Right atrium auricular region (tissue), 2 donors: ENCODE results near the gene BUD13. TPM values are rescaled to one million over a fixed set of nuclear protein-coding genes. Genes with fewer than 3 reads are reported as not detected.

Source experiments
- DNase-seq: peaks from one replicate; pipeline ENCODE4 v3.0.0-alpha.2; 2019; ENCODE audit warnings: low spot score
- H3K27ac ChIP-seq, 2 donors: fragments of 200-600 bp; sonication (generic); 1 replicate in 1 of 2; 2 replicates in 1 of 2; pipeline ENCODE4 v1.5.1; 2016 to 2019
- H3K27me3 ChIP-seq, 2 donors: fragments of 200-600 bp; sonication (generic); one replicate each; pipeline versions ENCODE4 v1.5.1 to v1.6.0; 2017 to 2019
- H3K36me3 ChIP-seq: fragments of 200-600 bp; sonication (generic); one replicate; pipeline ENCODE4 v1.5.1; 2016
- H3K4me1 ChIP-seq, 2 donors: fragments of 200-600 bp; sonication (generic); one replicate each; pipeline versions ENCODE4 v1.5.1 to v1.6.0; 2017 to 2019
- H3K4me3 ChIP-seq, 2 donors: fragments of 200-600 bp; sonication (generic); 1 replicate in 1 of 2; 2 replicates in 1 of 2; pipeline ENCODE4 v1.5.1; 2017 to 2019; ENCODE audit warnings: mild to moderate bottlenecking in 1 of 2, moderate library complexity in 1 of 2
- H3K9me3 ChIP-seq, 2 donors: fragments of 200-600 bp; sonication (generic); one replicate each; pipeline ENCODE4 v1.5.1; 2019
- total RNA-seq, 2 donors: library from RNA; depleted of rRNA; stranded (reverse); fragments of >200 nt; gene quantifications; one replicate each; pipeline ENCODE4 v1.1.0, GENCODE V29; 2016
- TF ChIP-seq, protein P1 (sequence below), 2 donors: fragments of 200-600 bp; sonication (generic); IDR thresholded peaks; one replicate each; pipeline ENCODE4 v1.5.1; 2019; ENCODE audit warnings: antibody characterized with exemption in 2 of 2

The BUD13 gene
- 1 to 10 TPM; 6.6 to 9.6 TPM for total RNA-seq

GRCh38 chr11:116772443-116773202 lies at the start of gene BUD13:
Gene BUD13, minus strand, starts transcription at chr11:116772987. Its CDS starts 23 bp downstream, at chr11:116772964.
- TF ChIP-seq, protein P1, sequence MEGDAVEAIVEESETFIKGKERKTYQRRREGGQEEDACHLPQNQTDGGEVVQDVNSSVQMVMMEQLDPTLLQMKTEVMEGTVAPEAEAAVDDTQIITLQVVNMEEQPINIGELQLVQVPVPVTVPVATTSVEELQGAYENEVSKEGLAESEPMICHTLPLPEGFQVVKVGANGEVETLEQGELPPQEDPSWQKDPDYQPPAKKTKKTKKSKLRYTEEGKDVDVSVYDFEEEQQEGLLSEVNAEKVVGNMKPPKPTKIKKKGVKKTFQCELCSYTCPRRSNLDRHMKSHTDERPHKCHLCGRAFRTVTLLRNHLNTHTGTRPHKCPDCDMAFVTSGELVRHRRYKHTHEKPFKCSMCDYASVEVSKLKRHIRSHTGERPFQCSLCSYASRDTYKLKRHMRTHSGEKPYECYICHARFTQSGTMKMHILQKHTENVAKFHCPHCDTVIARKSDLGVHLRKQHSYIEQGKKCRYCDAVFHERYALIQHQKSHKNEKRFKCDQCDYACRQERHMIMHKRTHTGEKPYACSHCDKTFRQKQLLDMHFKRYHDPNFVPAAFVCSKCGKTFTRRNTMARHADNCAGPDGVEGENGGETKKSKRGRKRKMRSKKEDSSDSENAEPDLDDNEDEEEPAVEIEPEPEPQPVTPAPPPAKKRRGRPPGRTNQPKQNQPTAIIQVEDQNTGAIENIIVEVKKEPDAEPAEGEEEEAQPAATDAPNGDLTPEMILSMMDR (IDR thresholded peaks at IDR 0.05) = peak in 1 of 2 donors; percentile 39
- peak within 1 kb of the TSS; percentile 90 to 97 for H3K27ac ChIP-seq
- peak within 1 kb of the TSS; percentile 64 to 94 for H3K4me3 ChIP-seq
- DNase-seq = peak; percentile 81
- no peaks in the 10 kb centered on the region for H3K27me3 ChIP-seq
- H3K9me3 ChIP-seq = no peaks in the 10 kb centered on the region
- peaks cover 0 to 27% of the 10 kb centered on the region in 2 donors for H3K4me1 ChIP-seq
- peaks cover 9% of the 10 kb centered on the region for H3K36me3 ChIP-seq

DNA sequence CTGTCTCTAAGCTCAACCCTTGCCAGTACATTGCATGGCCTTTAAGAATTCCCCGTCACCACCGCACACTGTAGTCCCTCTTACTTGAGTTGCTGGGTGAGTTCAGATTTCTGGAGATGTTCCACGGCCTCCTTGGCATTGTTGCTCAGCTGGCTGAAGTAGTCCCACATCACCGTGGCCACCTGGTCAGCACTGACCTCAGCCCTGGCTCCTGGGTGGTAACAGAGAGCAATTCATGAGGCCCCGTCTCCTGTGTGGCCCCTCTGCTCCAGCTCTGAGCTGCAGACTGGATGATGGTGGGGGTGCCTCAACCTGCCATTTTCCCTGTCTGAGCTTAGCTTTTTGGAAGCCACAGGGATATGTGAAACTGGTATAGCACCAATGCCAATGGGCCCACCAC lies 49.8 kb upstream of the BUD13 start:
- Histone ChIP-seq H3K9me3 (no peaks in the 10 kb centered on the region), H3K36me3 (no peaks in the 10 kb centered on the region), H3K4me1 (no peaks in the 10 kb centered on the region), H3K27ac (no peak overlapping the region), H3K4me3 (no peak overlapping the region), H3K27me3 (no peaks in the 10 kb centered on the region)
- TF ChIP-seq, protein P1 (IDR thresholded peaks at IDR 0.05) = no peak
- DNase-seq = no peak

- no peak for DNase-seq
Measured at GRCh38 chr11:116821050-116821918, 48.5 kb upstream of the BUD13 start.

GRCh38 chr11:116819049-116819448 lies 46.3 kb upstream of the BUD13 start:
- DNase-seq = no peak
- H3K27ac ChIP-seq = no peak overlapping the region
- no peaks in the 10 kb centered on the region for H3K36me3 ChIP-seq
- TF ChIP-seq, protein P1 (IDR thresholded peaks at IDR 0.05) = no peak
- no peaks in the 10 kb centered on the region for H3K9me3 ChIP-seq
- no peaks in the 10 kb centered on the region for H3K4me1 ChIP-seq
- H3K4me3 ChIP-seq = no peak overlapping the region
- H3K27me3 ChIP-seq = no peaks in the 10 kb centered on the region

More at GRCh38 chr11:116821050-116821918, 48.5 kb upstream of the BUD13 start:
- Histone ChIP-seq H3K27me3 (no peaks in the 10 kb centered on the region), H3K9me3 (no peaks in the 10 kb centered on the region), H3K27ac (no peak overlapping the region), H3K4me3 (no peak overlapping the region), H3K4me1 (no peaks in the 10 kb centered on the region), H3K36me3 (no peaks in the 10 kb centered on the region)
- TF ChIP-seq, protein P1 (IDR thresholded peaks at IDR 0.05) = no peak

- Histone ChIP-seq H3K36me3 (no peaks in the 10 kb centered on the region), H3K9me3 (no peaks in the 10 kb centered on the region), H3K4me3 (no peak overlapping the region), H3K27me3 (no peaks in the 10 kb centered on the region), H3K27ac (no peak overlapping the region), H3K4me1 (no peaks in the 10 kb centered on the region)
- TF ChIP-seq, protein P1 (IDR thresholded peaks at IDR 0.05) = no peak
- no peak for DNase-seq
Measured at GRCh38 chr11:116814502-116814901, 41.7 kb upstream of the BUD13 start.
